ENCODE results near the gene CEP57. TPM values are rescaled to one million over a fixed set of nuclear protein-coding genes. Genes with fewer than 3 reads are reported as not detected.

The CEP57 gene
- total and polyA plus RNA-seq, 11 donors = 8.7 to 31.7 (median 21.3) TPM

DNA sequence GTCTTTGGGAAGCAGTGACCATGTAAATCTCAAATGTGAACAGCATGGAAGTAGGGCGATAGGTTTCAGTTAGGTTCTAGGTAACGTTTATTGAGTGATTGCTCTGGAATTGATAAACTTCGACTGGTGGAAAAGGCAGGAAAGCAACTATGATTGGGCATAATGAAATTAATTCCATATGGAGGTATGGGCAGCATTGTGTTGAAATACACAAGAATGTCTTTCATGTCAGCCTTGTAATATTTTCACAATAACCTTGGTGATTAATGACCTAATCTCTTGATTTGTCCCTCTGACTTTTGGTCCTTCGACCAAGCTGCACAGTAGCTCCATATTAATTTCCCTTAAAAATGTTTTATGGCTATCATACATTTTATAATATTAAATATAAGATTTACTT lies 2.8 kb downstream of the CEP57 start:
- ATAC-seq (no peak), DNase-seq (no peak)
- Histone ChIP-seq H3K36me3 (peaks cover 0 to under 1% (median 0%) of the 10 kb centered on the region in 9 donors), H3K27ac (no peak overlapping the region), H3K27me3 (no peaks in the 10 kb centered on the region), H3K9me3 (no peaks in the 10 kb centered on the region), H3K4me3 (no peak overlapping the region), H3K4me1 (peaks cover 2 to 29% (median 21%) of the 10 kb centered on the region in 12 donors)
- intact Hi-C loops (cut with DNase I) = no loop called here
- WGBS, 4 donors = 79 to 95% (median 94%) methylated on average over 4 of the region's 4 CpGs
- TF ChIP-seq POLR2A (IDR thresholded peaks at IDR 0.05) = no peak
- TF ChIP-seq, protein P1, sequence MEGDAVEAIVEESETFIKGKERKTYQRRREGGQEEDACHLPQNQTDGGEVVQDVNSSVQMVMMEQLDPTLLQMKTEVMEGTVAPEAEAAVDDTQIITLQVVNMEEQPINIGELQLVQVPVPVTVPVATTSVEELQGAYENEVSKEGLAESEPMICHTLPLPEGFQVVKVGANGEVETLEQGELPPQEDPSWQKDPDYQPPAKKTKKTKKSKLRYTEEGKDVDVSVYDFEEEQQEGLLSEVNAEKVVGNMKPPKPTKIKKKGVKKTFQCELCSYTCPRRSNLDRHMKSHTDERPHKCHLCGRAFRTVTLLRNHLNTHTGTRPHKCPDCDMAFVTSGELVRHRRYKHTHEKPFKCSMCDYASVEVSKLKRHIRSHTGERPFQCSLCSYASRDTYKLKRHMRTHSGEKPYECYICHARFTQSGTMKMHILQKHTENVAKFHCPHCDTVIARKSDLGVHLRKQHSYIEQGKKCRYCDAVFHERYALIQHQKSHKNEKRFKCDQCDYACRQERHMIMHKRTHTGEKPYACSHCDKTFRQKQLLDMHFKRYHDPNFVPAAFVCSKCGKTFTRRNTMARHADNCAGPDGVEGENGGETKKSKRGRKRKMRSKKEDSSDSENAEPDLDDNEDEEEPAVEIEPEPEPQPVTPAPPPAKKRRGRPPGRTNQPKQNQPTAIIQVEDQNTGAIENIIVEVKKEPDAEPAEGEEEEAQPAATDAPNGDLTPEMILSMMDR (IDR thresholded peaks at IDR 0.05) = no peak

DNA sequence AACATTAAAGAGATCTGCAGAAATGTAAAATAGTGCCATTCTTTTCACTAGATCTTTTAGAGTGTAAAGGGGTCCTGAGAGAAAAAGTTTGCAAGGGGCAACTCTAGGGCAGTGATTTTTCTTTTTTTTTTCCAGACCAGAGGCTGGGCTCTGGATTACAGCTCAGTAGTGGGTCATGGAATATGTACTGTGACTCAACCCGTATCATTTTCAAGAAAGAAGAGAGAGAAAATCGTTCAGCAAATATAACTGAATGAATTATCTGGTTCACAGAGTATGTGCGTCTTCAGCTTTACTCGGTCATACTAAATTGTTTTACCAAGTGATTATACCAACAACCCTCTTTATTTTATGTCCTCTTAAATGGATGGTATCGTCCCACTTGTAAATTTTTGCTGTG lies 3.8 kb downstream of the CEP57 start:
- Histone ChIP-seq H3K27ac (no peak overlapping the region), H3K4me1 (peaks cover 0 to 20% (median 13%) of the 10 kb centered on the region in 12 donors), H3K27me3 (no peaks in the 10 kb centered on the region), H3K36me3 (peaks cover 0 to 1% (median under 1%) of the 10 kb centered on the region in 9 donors), H3K4me3 (no peak overlapping the region), H3K9me3 (no peaks in the 10 kb centered on the region)
- no peak for DNase-seq
- 90 to 94% (median 91%) methylated on average over 5 of the region's 5 CpGs for WGBS, 4 donors
- TF ChIP-seq, protein P1 (IDR thresholded peaks at IDR 0.05) = no peak
- intact Hi-C loops (cut with DNase I) = no loop called here
- no peak for ATAC-seq

DNA sequence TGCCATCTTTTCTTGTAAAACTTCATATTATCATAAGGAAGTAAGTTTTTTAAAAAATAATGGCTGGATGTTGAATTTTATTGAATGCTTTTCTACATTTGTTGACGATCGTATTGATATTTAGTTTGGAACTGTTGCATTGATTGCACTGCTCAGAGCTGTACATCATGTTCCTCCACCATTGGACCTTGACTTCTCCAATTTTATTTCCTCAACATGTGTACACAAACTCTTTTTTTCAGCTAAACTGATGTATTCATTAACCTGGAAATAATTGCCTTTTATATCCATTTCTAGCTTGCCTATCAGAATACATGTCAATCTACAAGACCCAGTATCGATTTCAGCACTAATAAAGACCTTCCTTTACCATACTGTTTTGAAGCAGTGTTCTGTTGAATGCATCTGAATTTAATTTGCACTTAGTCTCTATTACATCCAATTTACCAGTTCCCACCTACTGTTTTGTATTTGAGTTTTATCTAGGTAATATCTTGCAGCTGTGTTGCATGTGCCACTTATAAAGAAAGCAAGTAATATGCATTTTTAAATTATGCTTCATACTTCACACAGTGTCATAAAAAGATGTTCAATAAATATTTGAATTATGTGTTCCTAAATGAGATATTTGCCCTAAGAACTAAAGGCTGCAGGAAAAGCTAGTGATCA lies 5.5 kb downstream of the CEP57 start:
- TF ChIP-seq, protein P1 (IDR thresholded peaks at IDR 0.05) = no peak
- TF ChIP-seq POLR2A (IDR thresholded peaks at IDR 0.05) = no peak
- no peaks in the 10 kb centered on the region for H3K27me3 ChIP-seq
- no peak overlapping the region for H3K27ac ChIP-seq
- H3K4me3 ChIP-seq = no peak overlapping the region
- intact Hi-C loops (cut with DNase I) = no loop called here
- DNase-seq = no peak
- no peaks in the 10 kb centered on the region for H3K9me3 ChIP-seq
- H3K4me1 ChIP-seq = peaks cover 0 to 20% (median 13%) of the 10 kb centered on the region in 12 donors
- WGBS, 4 donors = 92 to 95% (median 93%) methylated on average over 3 of the region's 3 CpGs
- ATAC-seq = no peak
- peaks cover 0 to 17% (median 17%) of the 10 kb centered on the region in 9 donors for H3K36me3 ChIP-seq

DNA sequence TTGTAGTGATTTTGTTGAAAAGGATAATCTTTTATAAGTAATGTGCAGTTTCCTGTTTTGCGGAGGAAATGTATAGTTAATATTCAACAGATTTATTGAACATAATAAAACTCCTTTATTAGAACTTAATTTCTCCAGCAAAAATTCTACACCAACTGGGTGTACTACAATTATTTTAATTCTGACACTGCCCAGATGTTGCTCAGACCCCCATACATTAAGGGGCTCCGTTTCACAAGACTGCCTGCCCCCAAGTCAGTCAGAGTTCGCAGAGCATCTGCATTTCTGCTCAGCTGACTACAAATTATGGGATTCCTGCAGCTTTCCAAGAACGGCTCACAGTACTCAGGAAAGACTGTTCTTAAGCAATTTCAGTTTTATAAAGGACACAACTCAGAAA lies 6.2 kb downstream of the CEP57 start:
- Histone ChIP-seq H3K27me3 (no peaks in the 10 kb centered on the region), H3K9me3 (no peaks in the 10 kb centered on the region), H3K36me3 (peaks cover 0 to 25% (median 22%) of the 10 kb centered on the region in 9 donors), H3K4me1 (peaks cover 0 to 16% (median 9%) of the 10 kb centered on the region in 12 donors), H3K4me3 (no peak overlapping the region), H3K27ac (no peak overlapping the region)
- intact Hi-C loops (cut with DNase I) = no loop called here
- no peak for DNase-seq
- TF ChIP-seq POLR2A (IDR thresholded peaks at IDR 0.05) = no peak
- TF ChIP-seq, protein P1 (IDR thresholded peaks at IDR 0.05) = no peak
- WGBS, 4 donors = 88 to 94% (median 92%) methylated on average over 4 of the region's 4 CpGs
- no peak for ATAC-seq

Data from heart left ventricle (tissue), 16 donors.